HepG2 (cell line): ENCODE results near the gene CAB39. TPM values are rescaled to one million over a fixed set of nuclear protein-coding genes. Genes with fewer than 3 reads are reported as not detected.
A peak's percentile ranks its signal among the peaks of the same experiment; 100 is the strongest.

ENCODE experiments used
- ATAC-seq: fragments of 200-7000 bp; cut with Tn5 transposase; 3 replicates; pipeline ENCODE4 v1.9.1; 2020; ENCODE audit warnings: mild to moderate bottlenecking, moderate library complexity
- BruUV-seq: library from RNA; stranded (reverse); fragments of 400-500 nt; replicated peaks from 2 replicates; lab custom pipeline; 2021; lab: Mats Ljungman, UMichigan
- CTCF ChIA-PET: fragments of 300-600 bp; formaldehyde crosslinking; extraction: SDS; loops from one replicate; lab custom pipeline; 2021; ENCODE audit warnings: low total read pairs, inconsistent platforms, low intra/inter-chr PET ratio; lab: Yijun Ruan, JAX
- POLR2A ChIA-PET: fragments of 350-600 bp; sonication (Branson Sonifier 250); formaldehyde crosslinking; loops from one replicate; lab custom pipeline; 2020; ENCODE audit warnings: antibody characterized with exemption, inconsistent platforms; lab: Yijun Ruan, JAX
- DNase-seq: peaks from one replicate; pipeline ENCODE4 v3.0.0-alpha.2; 2015; ENCODE audit warnings: low spot score
- FAIRE-seq: peaks from 3 replicates; lab custom pipeline; 2011; peaks lifted over from hg19 to GRCh38; lab: Jason Lieb, UNC
- H2AFZ ChIP-seq: one replicate; pipeline ENCODE4 v1.6.1; 2011; ENCODE audit warnings: low read length, inconsistent platforms
- H3K27ac ChIP-seq: fragments of 300-600 bp; 3 replicates; pipeline ENCODE4 v1.8.0; 2011; ENCODE audit warnings: mixed run types, mild to moderate bottlenecking, mixed read lengths, low read length, inconsistent platforms; ENCODE audit not compliant: insufficient read depth; ENCODE audit errors: extremely low read length
- H3K27me3 ChIP-seq, 2 experiments: fragments of 200-600 bp in 1 of 2; 2 replicates in 1 of 2; 3 replicates in 1 of 2; pipeline versions ENCODE4 v1.6.0 to v1.8.0; 2011; ENCODE audit warnings: low read length in 2 of 2, mild to moderate bottlenecking in 2 of 2, moderate library complexity in 2 of 2, inconsistent platforms in 1 of 2; ENCODE audit not compliant: insufficient read depth in 2 of 2, control insufficient read depth in 1 of 2
- H3K36me3 ChIP-seq, 2 experiments: fragments of 200-600 bp in 1 of 2; replicated peaks in 1 of 2; 2 replicates in 1 of 2; 3 replicates in 1 of 2; pipeline versions ENCODE4 v1.5.1 to v1.8.0; 2011; ENCODE audit warnings: low read length in 2 of 2, inconsistent platforms in 1 of 2; ENCODE audit not compliant: insufficient read depth in 2 of 2, control insufficient read depth in 1 of 2
- H3K4me1 ChIP-seq: 2 replicates; pipeline ENCODE4 v1.5.1; 2012; ENCODE audit warnings: low read length, inconsistent platforms; ENCODE audit not compliant: insufficient read depth
- H3K4me2 ChIP-seq: 2 replicates; pipeline ENCODE4 v1.6.0; 2011; ENCODE audit warnings: low read depth, low read length, inconsistent platforms
- H3K4me3 ChIP-seq, 3 experiments: fragments of 200-600 bp in 1 of 3; sonication (generic), shearing (Covaris generic) in 1 of 3; replicated peaks in 1 of 3; 2 replicates each; pipeline ENCODE4 v1.5.1; 2011 to 2016; ENCODE audit warnings: low read length in 3 of 3, inconsistent platforms in 2 of 3, low read depth in 2 of 3, mild to moderate bottlenecking in 2 of 3, control low read depth in 1 of 3, mixed read lengths in 1 of 3; ENCODE audit not compliant: insufficient read depth in 1 of 3
- H3K79me2 ChIP-seq: one replicate; pipeline ENCODE4 v1.6.1; 2011; ENCODE audit warnings: low read length, inconsistent platforms; ENCODE audit not compliant: insufficient read depth
- H3K9ac ChIP-seq: 2 replicates; pipeline ENCODE4 v1.6.0; 2011; ENCODE audit warnings: mild to moderate bottlenecking, low read depth, low read length, inconsistent platforms; ENCODE audit not compliant: insufficient read depth
- H3K9me3 ChIP-seq: 2 replicates; pipeline ENCODE4 v1.5.1; 2012; ENCODE audit warnings: mild to moderate bottlenecking, low read length
- H4K20me1 ChIP-seq: 2 replicates; pipeline ENCODE4 v1.6.0; 2011; ENCODE audit warnings: inconsistent platforms, mild to moderate bottlenecking, low read length, moderate library complexity; ENCODE audit not compliant: insufficient read depth
- CENPT ChIP-seq: sonication (generic); formaldehyde crosslinking; IDR thresholded peaks from 2 replicates; pipeline ENCODE4 v1.8.0; 2022; ENCODE audit warnings: low read depth, mild to moderate bottlenecking, moderate library complexity, missing genetic modification reagents
- E2F2 ChIP-seq: sonication (generic); formaldehyde crosslinking; IDR thresholded peaks from 2 replicates; pipeline ENCODE4 v1.4.0; 2020; ENCODE audit warnings: missing genetic modification reagents, borderline replicate concordance
- EZH2 ChIP-seq: conservative IDR thresholded peaks from 2 replicates; pipeline ENCODE4 v1.6.1; 2012; ENCODE audit warnings: mild to moderate bottlenecking, low read depth, low read length, moderate library complexity
- GZF1 ChIP-seq: sonication (generic); formaldehyde crosslinking; IDR thresholded peaks from 2 replicates; pipeline ENCODE4 v1.5.1; 2020; ENCODE audit warnings: mild to moderate bottlenecking, missing genetic modification reagents
- KAT2B ChIP-seq: fragments of 150-350 bp; IDR thresholded peaks from 2 replicates; pipeline ENCODE4 v1.6.1; 2014; ENCODE audit warnings: low read depth, low read length, borderline replicate concordance
- RFX1 ChIP-seq: fragments of 450-650 bp; IDR thresholded peaks from 2 replicates; pipeline ENCODE4 v1.6.1; 2017
- SMYD3 ChIP-seq: sonication (generic); formaldehyde crosslinking; IDR thresholded peaks from 2 replicates; pipeline ENCODE4 v1.8.1; 2023; ENCODE audit warnings: mild to moderate bottlenecking, missing genetic modification reagents
- SNAI1 ChIP-seq: sonication (generic); formaldehyde crosslinking; IDR thresholded peaks from 2 replicates; pipeline ENCODE4 v1.5.0; 2020; ENCODE audit warnings: mild to moderate bottlenecking, missing genetic modification reagents, borderline replicate concordance
- SNRNP70 ChIP-seq: fragments of 200-400 bp; formaldehyde crosslinking; IDR thresholded peaks from 2 replicates; pipeline ENCODE4 v1.6.1; 2017; ENCODE audit warnings: mild to moderate bottlenecking, low read depth, low read length, moderate library complexity
- SRF ChIP-seq: IDR thresholded peaks from 2 replicates; pipeline ENCODE4 v1.6.1; 2011; ENCODE audit warnings: mild to moderate bottlenecking, low read depth, low read length, moderate library complexity
- TSC22D2 ChIP-seq: sonication (generic); formaldehyde crosslinking; IDR thresholded peaks from 2 replicates; pipeline ENCODE4 v1.5.1; 2020; ENCODE audit warnings: missing genetic modification reagents, mild to moderate bottlenecking, borderline replicate concordance
- ZFP1 ChIP-seq: IDR thresholded peaks from 2 replicates; pipeline ENCODE4 v1.6.1; 2016
- ZNF124 ChIP-seq: sonication (generic); formaldehyde crosslinking; IDR thresholded peaks from 2 replicates; pipeline ENCODE4 v1.4.0; 2020; ENCODE audit warnings: missing genetic modification reagents
- ZNF3 ChIP-seq: IDR thresholded peaks from 2 replicates; pipeline ENCODE4 v1.7.0; 2017; ENCODE audit warnings: inconsistent platforms
- ZNF557 ChIP-seq: sonication (generic); formaldehyde crosslinking; IDR thresholded peaks from 2 replicates; pipeline ENCODE4 v1.4.0; 2020; ENCODE audit warnings: missing genetic modification reagents
- ZSCAN20 ChIP-seq: sonication (generic); formaldehyde crosslinking; IDR thresholded peaks from 2 replicates; pipeline ENCODE4 v1.4.0; 2020; ENCODE audit warnings: missing genetic modification reagents, mild to moderate bottlenecking, borderline replicate concordance
- WGBS: methylation state at CpG from one replicate; pipeline ENCODE4 v1.1.6; 2017; ENCODE audit warnings: low lambda C conversion rate; 5-methylcytosine and 5-hydroxymethylcytosine counted together
- in situ Hi-C: cut with HindIII; loops from 2 replicates; pipeline ENCODE4 v1.10.0; 2017; ENCODE audit warnings: low pct_unique_long_range_greater_than_20kb; ENCODE audit not compliant: extremely low pct_ligation_motif_present
- intact Hi-C: fragments of 100-400 bp; cut with micrococcal nuclease; formaldehyde crosslinking; loops from one replicate; pipeline ENCODE4 v1.10.0; 2022; ENCODE audit not compliant: unreplicated experiment
- polyA plus RNA-seq, 8 experiments: library from polyadenylated mRNA; depleted of rRNA in 3 of 8; stranded (reverse) in 7 of 8; unstranded in 1 of 8; fragments of >200 nt; fragmentation: Illumina TruSeq in 4 of 8; extraction: Trizol in 4 of 8; gene quantifications; 2 replicates each; pipeline versions ENCODE4 v1.2.1 to v1.2.3, GENCODE V29; 2011 to 2016; ENCODE audit warnings: low read depth in 4 of 8, missing spikeins in 1 of 8, mixed read lengths in 1 of 8; ENCODE audit not compliant: insufficient read depth in 1 of 8
- total RNA-seq, 5 experiments: library from RNA; depleted of rRNA; stranded (reverse); fragments of >200 nt; fragmentation: Illumina TruSeq; extraction: Trizol; gene quantifications; 2 replicates each; pipeline ENCODE4 v1.2.3, GENCODE V29; 2016; ENCODE audit warnings: low read depth in 1 of 5
- TF ChIP-seq, protein P1 (sequence below): sonication (generic); formaldehyde crosslinking; IDR thresholded peaks from 2 replicates; pipeline ENCODE4 v1.8.0; 2022; ENCODE audit warnings: mild to moderate bottlenecking, missing genetic modification reagents
- TF ChIP-seq, protein P2 (sequence below): IDR thresholded peaks from 2 replicates; pipeline ENCODE4 v1.6.1; 2016

The CAB39 gene
- total and polyA plus RNA-seq, 2 of the 13 experiments (the other 11 are each of a cell fraction or from before 2014, with no cell fraction given), result 19.3 to 45.3 TPM

- no peak overlapping the region for H3K4me2 ChIP-seq
- H3K9me3 ChIP-seq, result peaks cover 20% of the 10 kb centered on the region
- H3K27me3 ChIP-seq, result no peaks in the 10 kb centered on the region
- peaks cover 2 to 7% of the 10 kb centered on the region in 2 experiments; a peak in 3 of 5 replicates for H3K36me3 ChIP-seq
- no peaks in the 10 kb centered on the region for H4K20me1 ChIP-seq
- 93% methylated on average over 4 of the region's 4 CpGs for WGBS
- no peak overlapping the region for H3K27ac ChIP-seq
- ChIA-PET POLR2A (no interaction called here), CTCF (no interaction called here)
- FAIRE-seq (no peak), DNase-seq (no peak), ATAC-seq (no peak)
- BruUV-seq, result no TSS peak
- H2AFZ ChIP-seq, result no peak overlapping the region
- in situ Hi-C loops (no loop called here), intact Hi-C loops (no loop called here)
- peaks cover 12% of the 10 kb centered on the region for H3K4me1 ChIP-seq
- TF ChIP-seq ZNF557 (CRISPR knock-in tag) (no peak), RFX1 (no peak), SNAI1 (CRISPR knock-in tag) (no peak), SRF (0 out of 2 replicates have a peak, but pooled peaks have one; percentile 38), E2F2 (no peak)
- peaks cover 3% of the 10 kb centered on the region for H3K79me2 ChIP-seq
- no peak overlapping the region for H3K9ac ChIP-seq
- no peak overlapping the region for H3K4me3 ChIP-seq
Observed at GRCh38 chr2:230784795-230785194, 72.2 kb downstream of the CAB39 start.

- CTCF ChIA-PET, result no interaction called here
- TF ChIP-seq, protein P1, sequence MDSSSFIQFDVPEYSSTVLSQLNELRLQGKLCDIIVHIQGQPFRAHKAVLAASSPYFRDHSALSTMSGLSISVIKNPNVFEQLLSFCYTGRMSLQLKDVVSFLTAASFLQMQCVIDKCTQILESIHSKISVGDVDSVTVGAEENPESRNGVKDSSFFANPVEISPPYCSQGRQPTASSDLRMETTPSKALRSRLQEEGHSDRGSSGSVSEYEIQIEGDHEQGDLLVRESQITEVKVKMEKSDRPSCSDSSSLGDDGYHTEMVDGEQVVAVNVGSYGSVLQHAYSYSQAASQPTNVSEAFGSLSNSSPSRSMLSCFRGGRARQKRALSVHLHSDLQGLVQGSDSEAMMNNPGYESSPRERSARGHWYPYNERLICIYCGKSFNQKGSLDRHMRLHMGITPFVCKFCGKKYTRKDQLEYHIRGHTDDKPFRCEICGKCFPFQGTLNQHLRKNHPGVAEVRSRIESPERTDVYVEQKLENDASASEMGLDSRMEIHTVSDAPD (CRISPR knock-in tag), result no peak
- TF ChIP-seq ZFP1 (CRISPR knock-in tag) (no peak), SNRNP70 (no peak), EZH2 (no peak), KAT2B (no peak), GZF1 (CRISPR knock-in tag) (no peak), ZNF3 (no peak), RFX1 (no peak), CENPT (CRISPR knock-in tag) (no peak), SMYD3 (CRISPR knock-in tag) (no peak), TSC22D2 (no peak), ZSCAN20 (no peak), ZNF124 (CRISPR knock-in tag) (no peak)
- TF ChIP-seq, protein P2, sequence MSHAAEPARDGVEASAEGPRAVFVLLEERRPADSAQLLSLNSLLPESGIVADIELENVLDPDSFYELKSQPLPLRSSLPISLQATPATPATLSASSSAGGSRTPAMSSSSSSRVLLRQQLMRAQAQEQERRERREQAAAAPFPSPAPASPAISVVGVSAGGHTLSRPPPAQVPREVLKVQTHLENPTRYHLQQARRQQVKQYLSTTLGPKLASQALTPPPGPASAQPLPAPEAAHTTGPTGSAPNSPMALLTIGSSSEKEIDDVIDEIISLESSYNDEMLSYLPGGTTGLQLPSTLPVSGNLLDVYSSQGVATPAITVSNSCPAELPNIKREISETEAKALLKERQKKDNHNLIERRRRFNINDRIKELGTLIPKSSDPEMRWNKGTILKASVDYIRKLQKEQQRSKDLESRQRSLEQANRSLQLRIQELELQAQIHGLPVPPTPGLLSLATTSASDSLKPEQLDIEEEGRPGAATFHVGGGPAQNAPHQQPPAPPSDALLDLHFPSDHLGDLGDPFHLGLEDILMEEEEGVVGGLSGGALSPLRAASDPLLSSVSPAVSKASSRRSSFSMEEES (CRISPR knock-in tag), result no peak
Observed at GRCh38 chr2:230785346-230785745, 72.7 kb downstream of the CAB39 start.

More at GRCh38 chr2:230785346-230785745, 72.7 kb downstream of the CAB39 start:
- Histone ChIP-seq H3K79me2 (peaks cover 3% of the 10 kb centered on the region), H4K20me1 (no peaks in the 10 kb centered on the region), H3K27ac (no peak overlapping the region), H3K9ac (no peak overlapping the region), H2AFZ (no peak overlapping the region), H3K36me3 (peaks cover 2 to 11% of the 10 kb centered on the region in 2 experiments; a peak in 3 of 5 replicates), H3K4me1 (peaks cover 12% of the 10 kb centered on the region), H3K4me2 (no peak overlapping the region), H3K9me3 (peaks cover 20% of the 10 kb centered on the region), H3K4me3 (no peak overlapping the region), H3K27me3 (no peaks in the 10 kb centered on the region)
- BruUV-seq, result no TSS peak
- POLR2A ChIA-PET, result no interaction called here
- in situ Hi-C loops (no loop called here), intact Hi-C loops (no loop called here)
- DNase-seq (no peak), FAIRE-seq (no peak), ATAC-seq (no peak)
- WGBS, result 96% methylated on average over 6 of the region's 6 CpGs
